ENCODE data around the gene KCNH6. TPM values are rescaled to one million over a fixed set of nuclear protein-coding genes. Genes with fewer than 3 reads are reported as not detected.

KCNH6 gene
- total RNA-seq, 4 donors from 2014 or later, result not detected

GRCh38 chr17:63497708-63498483 lies 25.3 kb upstream of the KCNH6 start:
- DNase-seq, result no peak
- Histone ChIP-seq H3K4me1 (no peaks in the 10 kb centered on the region), H3K36me3 (no peaks in the 10 kb centered on the region), H3K4me3 (no peak overlapping the region), H3K9me3 (no peaks in the 10 kb centered on the region), H3K27me3 (no peaks in the 10 kb centered on the region), H3K27ac (no peak overlapping the region)
- TF ChIP-seq CTCF (IDR thresholded peaks at IDR 0.05) (no peak), POLR2A (IDR thresholded peaks at IDR 0.05) (no peak)
- intact Hi-C loops (cut with DNase I; ENCODE audit: low total_unique reads), result no loop called here

- TF ChIP-seq POLR2A (IDR thresholded peaks at IDR 0.05) (no peak), CTCF (IDR thresholded peaks at IDR 0.05) (no peak)
- intact Hi-C loops (cut with DNase I; ENCODE audit: low total_unique reads), result no loop called here
- Histone ChIP-seq H3K36me3 (no peaks in the 10 kb centered on the region), H3K4me3 (no peak overlapping the region), H3K9me3 (no peaks in the 10 kb centered on the region), H3K27me3 (no peaks in the 10 kb centered on the region), H3K4me1 (no peaks in the 10 kb centered on the region), H3K27ac (no peak overlapping the region)
- DNase-seq, result no peak
Observed at GRCh38 chr17:63498626-63499195, 24.4 kb upstream of the KCNH6 start.

- H3K27me3 ChIP-seq, result no peaks in the 10 kb centered on the region
- intact Hi-C loops (cut with DNase I; ENCODE audit: low total_unique reads), result no loop called here
Observed at GRCh38 chr17:63500543-63501390, 22.4 kb upstream of the KCNH6 start.

GRCh38 chr17:63503341-63503705 lies 19.8 kb upstream of the KCNH6 start:
- no peaks in the 10 kb centered on the region for H3K9me3 ChIP-seq
- no peaks in the 10 kb centered on the region for H3K36me3 ChIP-seq
- no peaks in the 10 kb centered on the region for H3K4me1 ChIP-seq
- no peaks in the 10 kb centered on the region for H3K27me3 ChIP-seq
- no peak overlapping the region for H3K4me3 ChIP-seq
- no peak overlapping the region for H3K27ac ChIP-seq
- DNase-seq, result no peak
- no peak for TF ChIP-seq POLR2A (IDR thresholded peaks at IDR 0.05)
- TF ChIP-seq CTCF (IDR thresholded peaks at IDR 0.05), result no peak
- intact Hi-C loops (cut with DNase I; ENCODE audit: low total_unique reads), result no loop called here

More at GRCh38 chr17:63500543-63501390, 22.4 kb upstream of the KCNH6 start:
- H3K36me3 ChIP-seq, result no peaks in the 10 kb centered on the region
- TF ChIP-seq CTCF (IDR thresholded peaks at IDR 0.05), result no peak
- H3K4me1 ChIP-seq, result no peaks in the 10 kb centered on the region
- H3K27ac ChIP-seq, result no peak overlapping the region
- no peak overlapping the region for H3K4me3 ChIP-seq
- DNase-seq, result no peak
- H3K9me3 ChIP-seq, result no peaks in the 10 kb centered on the region

GRCh38 chr17:63504261-63504660 lies 18.9 kb upstream of the KCNH6 start:
- Histone ChIP-seq H3K9me3 (no peaks in the 10 kb centered on the region), H3K36me3 (no peaks in the 10 kb centered on the region), H3K4me3 (no peak overlapping the region), H3K4me1 (no peaks in the 10 kb centered on the region), H3K27me3 (no peaks in the 10 kb centered on the region), H3K27ac (no peak overlapping the region)
- DNase-seq, result no peak
- TF ChIP-seq POLR2A (IDR thresholded peaks at IDR 0.05), result no peak
- TF ChIP-seq CTCF (IDR thresholded peaks at IDR 0.05), result no peak
- intact Hi-C loops (cut with DNase I; ENCODE audit: low total_unique reads), result no loop called here
